Uterus (tissue), 2 donors: ENCODE data around the gene LYST.

Experiments used
- POLR2A ChIP-seq, 2 donors: fragments of 450-650 bp; IDR thresholded peaks; one replicate each; pipeline ENCODE4 v1.6.1; 2016; ENCODE audit warnings: antibody characterized with exemption in 2 of 2, mild to moderate bottlenecking in 1 of 2, moderate library complexity in 1 of 2
- TF ChIP-seq, protein P1 (sequence below), 4 experiments: fragments of 200-600 bp in 2 of 4; fragments of 450-650 bp in 2 of 4; sonication (generic) in 2 of 4; IDR thresholded peaks; one replicate each; pipeline ENCODE4 v1.5.1; 2016 to 2019; ENCODE audit warnings: antibody characterized with exemption in 4 of 4, mild to moderate bottlenecking in 2 of 4, moderate library complexity in 1 of 4

GRCh38 chr1:235866205-235866912 lies at the start of gene LYST:
- TF ChIP-seq, protein P1, sequence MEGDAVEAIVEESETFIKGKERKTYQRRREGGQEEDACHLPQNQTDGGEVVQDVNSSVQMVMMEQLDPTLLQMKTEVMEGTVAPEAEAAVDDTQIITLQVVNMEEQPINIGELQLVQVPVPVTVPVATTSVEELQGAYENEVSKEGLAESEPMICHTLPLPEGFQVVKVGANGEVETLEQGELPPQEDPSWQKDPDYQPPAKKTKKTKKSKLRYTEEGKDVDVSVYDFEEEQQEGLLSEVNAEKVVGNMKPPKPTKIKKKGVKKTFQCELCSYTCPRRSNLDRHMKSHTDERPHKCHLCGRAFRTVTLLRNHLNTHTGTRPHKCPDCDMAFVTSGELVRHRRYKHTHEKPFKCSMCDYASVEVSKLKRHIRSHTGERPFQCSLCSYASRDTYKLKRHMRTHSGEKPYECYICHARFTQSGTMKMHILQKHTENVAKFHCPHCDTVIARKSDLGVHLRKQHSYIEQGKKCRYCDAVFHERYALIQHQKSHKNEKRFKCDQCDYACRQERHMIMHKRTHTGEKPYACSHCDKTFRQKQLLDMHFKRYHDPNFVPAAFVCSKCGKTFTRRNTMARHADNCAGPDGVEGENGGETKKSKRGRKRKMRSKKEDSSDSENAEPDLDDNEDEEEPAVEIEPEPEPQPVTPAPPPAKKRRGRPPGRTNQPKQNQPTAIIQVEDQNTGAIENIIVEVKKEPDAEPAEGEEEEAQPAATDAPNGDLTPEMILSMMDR (IDR thresholded peaks at IDR 0.05): peak in 3 of 4 experiments; percentile 20 to 53 (median 28)
- TF ChIP-seq POLR2A (IDR thresholded peaks at IDR 0.05): no peak
